Brain microvascular endothelial cell (primary cell): Measurements from ENCODE around the gene CCR9.

ENCODE experiments used
- DNase-seq: peaks from one replicate; pipeline ENCODE4 v3.0.0-alpha.2; 2020
- H3K27ac ChIP-seq: fragments of 250-450 bp; sonication (Bioruptor Pico); 2 replicates; pipeline ENCODE4 v1.5.1; 2020; ENCODE audit warnings: mild to moderate bottlenecking, moderate library complexity
- H3K27me3 ChIP-seq: fragments of 250-450 bp; sonication (Bioruptor Pico); replicated peaks from 2 replicates; pipeline ENCODE4 v1.5.1; 2020; ENCODE audit warnings: mild to moderate bottlenecking
- H3K36me3 ChIP-seq: fragments of 250-450 bp; sonication (Bioruptor Pico); replicated peaks from 2 replicates; pipeline ENCODE4 v1.5.1; 2020; ENCODE audit warnings: mild to moderate bottlenecking
- H3K4me3 ChIP-seq: 2 replicates; pipeline ENCODE4 v1.5.1; 2011; ENCODE audit warnings: low read depth, mild to moderate bottlenecking, control low read depth, low read length, moderate library complexity
- in situ Hi-C: cut with HindIII; loops from 2 replicates; pipeline ENCODE4 v1.10.0; 2017; ENCODE audit warnings: low sequenced_read_pairs, low pct_ligation_motif_present
- TF ChIP-seq, protein P1 (sequence below): IDR thresholded peaks from 2 replicates; pipeline ENCODE4 v1.5.1; 2011; ENCODE audit warnings: low read depth, mild to moderate bottlenecking, moderate library complexity, low read length, control low read depth, inconsistent platforms; ENCODE audit errors: missing control alignments

The CCR9 gene

DNA sequence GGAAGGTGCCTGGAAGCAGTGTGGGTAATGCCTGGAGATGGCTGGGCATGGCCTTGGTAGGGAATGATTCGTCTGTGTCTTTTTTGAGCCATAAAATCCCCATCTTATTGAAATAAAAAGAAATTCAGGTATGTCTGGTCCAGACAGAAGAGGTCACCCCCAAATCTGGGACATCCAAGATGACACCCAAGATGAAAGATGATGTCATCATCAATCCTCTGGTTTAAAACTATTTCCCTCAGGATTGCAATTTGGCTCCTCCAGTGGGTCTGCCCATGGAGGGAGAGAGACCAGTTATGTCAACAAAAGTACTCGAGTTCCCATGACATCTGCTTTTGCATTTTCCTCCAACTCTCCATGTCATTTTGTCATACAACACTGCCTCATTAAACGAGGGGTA lies 16.7 kb upstream of the CCR9 start:
- no peak for DNase-seq
- no peak overlapping the region for H3K4me3 ChIP-seq
- peaks cover 2% of the 10 kb centered on the region for H3K27me3 ChIP-seq
- no peak overlapping the region for H3K27ac ChIP-seq
- in situ Hi-C loops, result no loop called here
- no peaks in the 10 kb centered on the region for H3K36me3 ChIP-seq
- TF ChIP-seq, protein P1, sequence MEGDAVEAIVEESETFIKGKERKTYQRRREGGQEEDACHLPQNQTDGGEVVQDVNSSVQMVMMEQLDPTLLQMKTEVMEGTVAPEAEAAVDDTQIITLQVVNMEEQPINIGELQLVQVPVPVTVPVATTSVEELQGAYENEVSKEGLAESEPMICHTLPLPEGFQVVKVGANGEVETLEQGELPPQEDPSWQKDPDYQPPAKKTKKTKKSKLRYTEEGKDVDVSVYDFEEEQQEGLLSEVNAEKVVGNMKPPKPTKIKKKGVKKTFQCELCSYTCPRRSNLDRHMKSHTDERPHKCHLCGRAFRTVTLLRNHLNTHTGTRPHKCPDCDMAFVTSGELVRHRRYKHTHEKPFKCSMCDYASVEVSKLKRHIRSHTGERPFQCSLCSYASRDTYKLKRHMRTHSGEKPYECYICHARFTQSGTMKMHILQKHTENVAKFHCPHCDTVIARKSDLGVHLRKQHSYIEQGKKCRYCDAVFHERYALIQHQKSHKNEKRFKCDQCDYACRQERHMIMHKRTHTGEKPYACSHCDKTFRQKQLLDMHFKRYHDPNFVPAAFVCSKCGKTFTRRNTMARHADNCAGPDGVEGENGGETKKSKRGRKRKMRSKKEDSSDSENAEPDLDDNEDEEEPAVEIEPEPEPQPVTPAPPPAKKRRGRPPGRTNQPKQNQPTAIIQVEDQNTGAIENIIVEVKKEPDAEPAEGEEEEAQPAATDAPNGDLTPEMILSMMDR, result no peak

DNA sequence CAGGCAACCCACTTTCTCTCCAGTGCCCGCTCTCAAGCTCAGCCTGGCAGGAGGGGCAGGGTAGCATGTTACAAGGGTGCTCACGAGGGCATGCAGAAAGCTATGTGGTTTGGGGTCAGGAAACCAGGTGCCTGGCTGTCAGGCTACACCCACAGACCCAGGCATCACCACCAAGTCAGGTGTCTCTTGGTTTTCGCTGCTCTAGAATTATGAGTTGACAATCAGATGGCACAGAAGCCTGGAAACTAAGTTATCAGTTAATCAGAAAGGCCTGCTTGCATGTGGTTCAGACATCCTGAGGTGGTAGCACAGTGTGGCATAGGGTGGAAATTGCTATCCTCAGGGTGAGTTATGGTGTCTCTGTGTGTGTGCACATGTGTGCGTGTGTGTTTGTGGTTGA lies 16.2 kb upstream of the CCR9 start:
- Histone ChIP-seq H3K27me3 (peaks cover 2% of the 10 kb centered on the region), H3K36me3 (no peaks in the 10 kb centered on the region), H3K27ac (no peak overlapping the region), H3K4me3 (no peak overlapping the region)
- TF ChIP-seq, protein P1, result no peak
- in situ Hi-C loops, result no loop called here
- DNase-seq, result no peak

DNA sequence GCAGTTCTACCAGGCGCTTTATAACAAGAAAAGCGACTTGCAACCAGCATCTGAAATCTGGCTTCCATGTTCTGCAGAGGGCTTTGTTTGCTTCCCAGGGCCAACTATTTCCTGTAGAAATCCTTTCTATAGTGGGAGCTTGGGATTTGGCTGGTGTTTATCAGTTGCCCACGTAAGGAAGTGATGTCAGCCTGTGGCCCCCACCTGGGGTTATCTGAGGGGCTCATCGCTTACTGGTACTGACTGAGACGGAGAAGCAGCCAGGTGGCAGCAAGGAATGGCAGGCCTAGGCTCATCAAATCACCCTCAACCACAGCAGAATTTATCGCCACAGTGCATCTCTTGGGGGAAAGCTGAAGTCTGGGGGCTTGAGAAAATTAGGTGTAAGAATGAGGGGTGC lies 14.6 kb upstream of the CCR9 start:
- H3K36me3 ChIP-seq, result no peaks in the 10 kb centered on the region
- H3K4me3 ChIP-seq, result no peak overlapping the region
- H3K27ac ChIP-seq, result no peak overlapping the region
- in situ Hi-C loops, result no loop called here
- peaks cover 2% of the 10 kb centered on the region for H3K27me3 ChIP-seq
- no peak for DNase-seq
- TF ChIP-seq, protein P1, result no peak

DNA sequence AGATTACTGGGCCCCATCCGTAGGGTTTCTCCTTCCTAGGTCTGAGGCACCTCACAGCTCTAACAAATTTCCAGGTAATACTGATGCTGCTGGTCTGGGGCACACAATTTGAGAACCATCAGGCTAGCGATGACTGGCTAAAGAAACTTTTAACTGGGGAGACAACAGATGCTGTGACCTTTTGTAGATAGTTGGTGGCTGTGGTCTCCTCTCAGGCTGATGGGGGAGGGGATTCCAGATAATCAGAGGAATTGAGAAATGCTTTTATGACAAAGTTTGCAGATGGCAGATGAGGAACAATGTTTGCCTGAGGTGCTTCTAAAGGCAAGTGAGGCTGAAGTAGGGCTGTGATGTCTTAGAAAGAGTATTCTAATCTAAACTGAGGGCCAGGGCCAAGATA lies 13.8 kb upstream of the CCR9 start:
- in situ Hi-C loops, result no loop called here
- no peak overlapping the region for H3K27ac ChIP-seq
- no peak for DNase-seq
- H3K27me3 ChIP-seq, result peaks cover 2% of the 10 kb centered on the region
- H3K4me3 ChIP-seq, result no peak overlapping the region
- no peaks in the 10 kb centered on the region for H3K36me3 ChIP-seq
- TF ChIP-seq, protein P1, result no peak

DNA sequence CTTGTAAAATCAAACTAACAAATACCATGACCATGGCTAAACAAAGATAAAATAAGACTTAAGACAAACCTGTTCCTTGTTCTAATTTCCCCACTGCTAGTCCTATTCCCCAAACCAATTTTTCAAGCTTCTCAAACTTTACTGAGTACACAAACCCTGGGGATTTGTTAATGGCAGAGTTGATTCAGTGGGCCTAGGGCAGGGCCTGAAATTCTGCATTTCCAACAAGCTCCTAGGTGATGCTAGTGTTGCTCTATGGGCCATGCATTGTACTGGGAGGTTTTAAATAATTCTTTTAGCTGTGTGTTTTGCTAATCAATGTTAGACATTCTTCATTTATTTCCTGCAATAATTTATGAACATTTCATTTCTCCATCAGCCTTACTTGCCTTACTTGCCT lies 13.3 kb upstream of the CCR9 start:
- in situ Hi-C loops, result no loop called here
- H3K4me3 ChIP-seq, result no peak overlapping the region
- DNase-seq, result no peak
- H3K27ac ChIP-seq, result no peak overlapping the region
- H3K27me3 ChIP-seq, result peaks cover 2% of the 10 kb centered on the region
- no peaks in the 10 kb centered on the region for H3K36me3 ChIP-seq
- TF ChIP-seq, protein P1, result no peak

DNA sequence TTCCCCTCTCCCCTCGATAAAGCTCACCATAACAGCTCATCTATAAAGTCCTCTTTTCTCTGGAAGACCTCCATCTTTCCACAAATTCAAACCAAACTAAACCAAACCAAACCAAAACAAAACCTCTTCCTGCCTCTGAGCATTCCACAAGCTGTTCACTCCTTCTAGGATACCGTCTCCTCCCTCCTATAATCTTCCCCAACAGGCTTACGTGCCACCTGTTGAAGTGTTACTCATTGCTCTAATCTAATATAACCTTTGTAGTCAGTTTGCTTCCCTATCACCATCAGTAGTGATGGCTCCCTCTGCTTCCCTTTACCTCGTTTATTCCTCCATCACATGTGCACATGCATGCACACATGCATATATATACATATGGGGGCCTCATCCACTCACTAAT lies 12.7 kb upstream of the CCR9 start:
- TF ChIP-seq, protein P1, result no peak
- no peaks in the 10 kb centered on the region for H3K36me3 ChIP-seq
- no peak overlapping the region for H3K4me3 ChIP-seq
- in situ Hi-C loops, result no loop called here
- DNase-seq, result no peak
- no peak overlapping the region for H3K27ac ChIP-seq
- H3K27me3 ChIP-seq, result peaks cover 2% of the 10 kb centered on the region
